ENCODE measurements around the gene BCL7C.

GRCh38 chr16:30844346-30844670, 49.6 kb downstream of the BCL7C start:
- TF ChIP-seq CTCF (conservative IDR thresholded peaks at IDR 0.05) (no peak), ZFX (IDR thresholded peaks at IDR 0.05) (no peak)

Data from C4-2B (cell line).